ENCODE results near the gene TSPAN3. TPM values are rescaled to one million over a fixed set of nuclear protein-coding genes. Genes with fewer than 3 reads are reported as not detected.

The TSPAN3 gene
- total and polyA plus RNA-seq, 2 donors (not counting 3 experiments of a cell fraction or from before 2014, with no cell fraction given) = 215 to 606 TPM

- intact Hi-C loops (cut with micrococcal nuclease) = no loop called here
Measured at GRCh38 chr15:77046704-77047412, 24.1 kb downstream of the TSPAN3 start.

More at GRCh38 chr15:77046704-77047412, 24.1 kb downstream of the TSPAN3 start:
- Histone ChIP-seq H3K9me3 (replicated peaks; ENCODE audit: control insufficient read depth, insufficient read depth, low read length) (no peaks in the 10 kb centered on the region), H3K9ac (replicated peaks; ENCODE audit: extremely low read depth, insufficient read depth, low read length) (no peak overlapping the region), H3K27me3 (ENCODE audit: control insufficient read depth in 2 of 2, insufficient read depth in 2 of 2, low read length in 2 of 2) (no peaks in the 10 kb centered on the region), H3K4me3 (replicated peaks in 1 of 3; ENCODE audit: insufficient read depth in 1 of 3, low read depth in 1 of 3, low read length in 3 of 3) (no peak overlapping the region), H3K36me3 (ENCODE audit: control insufficient read depth in 2 of 2, extremely low read depth in 1 of 2, insufficient read depth in 2 of 2, low read length in 2 of 2) (peaks cover 10 to 20% of the 10 kb centered on the region in 2 experiments), H3K27ac (ENCODE audit: insufficient read depth, low read depth, low read length) (no peak overlapping the region), H3K79me2 (ENCODE audit: control insufficient read depth, insufficient read depth, low read length) (no peaks in the 10 kb centered on the region), H2AFZ (ENCODE audit: low read depth, low read length) (no peak overlapping the region), H4K20me1 (replicated peaks; ENCODE audit: control insufficient read depth, extremely low read depth, insufficient read depth, low read length) (no peaks in the 10 kb centered on the region), H3K4me2 (ENCODE audit: insufficient read depth, low read length) (no peak overlapping the region), H3K9me1 (replicated peaks; ENCODE audit: control insufficient read depth, extremely low read depth, insufficient read depth, low read length) (no peaks in the 10 kb centered on the region), H3K4me1 (ENCODE audit: control insufficient read depth, extremely low read depth, insufficient read depth, low read length) (no peaks in the 10 kb centered on the region)
- dilution Hi-C loops (cut with MboI; ENCODE audit: extremely low pct_ligation_motif_present, low sequenced_read_pairs) = no loop called here
- ChIA-PET POLR2A (no interaction called here), CTCF (interaction anchor here (1.3 to 3.3 kb wide), 5 partner anchors 10 to 496 kb away, joined by 3 to 12 read pairs (median 6); no protein-coding TSS in a partner anchor)
- DNase-seq (ENCODE audit: low read depth, low spot score) (no peak), FAIRE-seq (no peak)
- no TSS peak for BruUV-seq (replicated peaks)
- no peak for TF ChIP-seq FOS (IDR thresholded peaks at IDR 0.05; ENCODE audit: borderline replicate concordance, insufficient read depth, low read length)
- TF ChIP-seq, protein P1, sequence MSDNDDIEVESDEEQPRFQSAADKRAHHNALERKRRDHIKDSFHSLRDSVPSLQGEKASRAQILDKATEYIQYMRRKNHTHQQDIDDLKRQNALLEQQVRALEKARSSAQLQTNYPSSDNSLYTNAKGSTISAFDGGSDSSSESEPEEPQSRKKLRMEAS (IDR thresholded peaks at IDR 0.05; ENCODE audit: insufficient read depth, insufficient read length) = no peak
- no peak for TF ChIP-seq JUN (IDR thresholded peaks at IDR 0.05; ENCODE audit: borderline replicate concordance, insufficient read depth, insufficient read length, low read depth)
- no peak for TF ChIP-seq GATA2 (IDR thresholded peaks at IDR 0.05; ENCODE audit: insufficient read depth, insufficient read length, low read depth, low read length)
- TF ChIP-seq MYC (IDR thresholded peaks at IDR 0.05; ENCODE audit: low read depth, low read length) = no peak
- TF ChIP-seq POLR2AphosphoS5 (IDR thresholded peaks at IDR 0.05; ENCODE audit: insufficient read depth, low read depth, low read length) = no peak
- TF ChIP-seq POLR2A (IDR thresholded peaks at IDR 0.05; ENCODE audit: low read depth, low read length) = no peak
- TF ChIP-seq, protein P2, sequence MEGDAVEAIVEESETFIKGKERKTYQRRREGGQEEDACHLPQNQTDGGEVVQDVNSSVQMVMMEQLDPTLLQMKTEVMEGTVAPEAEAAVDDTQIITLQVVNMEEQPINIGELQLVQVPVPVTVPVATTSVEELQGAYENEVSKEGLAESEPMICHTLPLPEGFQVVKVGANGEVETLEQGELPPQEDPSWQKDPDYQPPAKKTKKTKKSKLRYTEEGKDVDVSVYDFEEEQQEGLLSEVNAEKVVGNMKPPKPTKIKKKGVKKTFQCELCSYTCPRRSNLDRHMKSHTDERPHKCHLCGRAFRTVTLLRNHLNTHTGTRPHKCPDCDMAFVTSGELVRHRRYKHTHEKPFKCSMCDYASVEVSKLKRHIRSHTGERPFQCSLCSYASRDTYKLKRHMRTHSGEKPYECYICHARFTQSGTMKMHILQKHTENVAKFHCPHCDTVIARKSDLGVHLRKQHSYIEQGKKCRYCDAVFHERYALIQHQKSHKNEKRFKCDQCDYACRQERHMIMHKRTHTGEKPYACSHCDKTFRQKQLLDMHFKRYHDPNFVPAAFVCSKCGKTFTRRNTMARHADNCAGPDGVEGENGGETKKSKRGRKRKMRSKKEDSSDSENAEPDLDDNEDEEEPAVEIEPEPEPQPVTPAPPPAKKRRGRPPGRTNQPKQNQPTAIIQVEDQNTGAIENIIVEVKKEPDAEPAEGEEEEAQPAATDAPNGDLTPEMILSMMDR (IDR thresholded peaks at IDR 0.05; ENCODE audit: extremely low read depth in 1 of 2, insufficient read depth in 1 of 2, low read depth in 1 of 2, low read length in 2 of 2) = no peak
- TF ChIP-seq EZH2 (IDR thresholded peaks at IDR 0.05; ENCODE audit: borderline replicate concordance, low read depth, low read length, severe bottlenecking) = no peak

Data from endothelial cell of umbilical vein (primary cell).